Neuronal stem cell (in vitro differentiated cells): ENCODE measurements around the gene REV3L.

ENCODE experiments used
- DNase-seq: peaks from one replicate; pipeline ENCODE4 v3.0.0-alpha.2; 2013; ENCODE audit warnings: low spot score
- H2AFZ ChIP-seq: one replicate; pipeline ENCODE4 v1.6.1; 2013; ENCODE audit warnings: mild to moderate bottlenecking, low read length, inconsistent platforms
- H2AK5ac ChIP-seq: 2 replicates; pipeline ENCODE4 v1.6.1; 2013; ENCODE audit warnings: low read depth, mild to moderate bottlenecking, inconsistent platforms, low read length, moderate library complexity, mixed read lengths
- H2BK120ac ChIP-seq: 2 replicates; pipeline ENCODE4 v1.6.1; 2013; ENCODE audit warnings: low read depth, mild to moderate bottlenecking, inconsistent platforms, low read length, moderate library complexity, mixed read lengths
- H2BK12ac ChIP-seq: one replicate; pipeline ENCODE4 v1.6.1; 2013; ENCODE audit warnings: low read length, inconsistent platforms
- H2BK15ac ChIP-seq: 2 replicates; pipeline ENCODE4 v1.6.1; 2013; ENCODE audit warnings: mild to moderate bottlenecking, low read length, inconsistent platforms, mixed read lengths
- H2BK5ac ChIP-seq: one replicate; pipeline ENCODE4 v1.6.1; 2013; ENCODE audit warnings: inconsistent platforms, mild to moderate bottlenecking, low read length, moderate library complexity
- H3K14ac ChIP-seq: one replicate; pipeline ENCODE4 v1.6.1; 2013; ENCODE audit warnings: low read length, inconsistent platforms
- H3K18ac ChIP-seq: 2 replicates; pipeline ENCODE4 v1.6.1; 2013; ENCODE audit warnings: low read length, inconsistent platforms
- H3K23ac ChIP-seq: 2 replicates; pipeline ENCODE4 v1.6.1; 2013; ENCODE audit warnings: low read depth, mild to moderate bottlenecking, mixed read lengths, low read length, inconsistent platforms; ENCODE audit not compliant: poor library complexity
- H3K27ac ChIP-seq: replicated peaks from 3 replicates; pipeline ENCODE4 v1.5.1; 2013; ENCODE audit warnings: low read length, inconsistent platforms
- H3K27me3 ChIP-seq, 3 experiments: 2 replicates each; pipeline ENCODE4 v1.6.1; 2013; ENCODE audit warnings: low read length in 3 of 3, mild to moderate bottlenecking in 2 of 3, inconsistent platforms in 1 of 3, low read depth in 1 of 3, mixed read lengths in 1 of 3, moderate library complexity in 1 of 3; ENCODE audit not compliant: control insufficient read depth in 3 of 3, insufficient read depth in 3 of 3
- H3K36me3 ChIP-seq, 2 donors: replicated peaks in 1 of 2; 2 replicates each; pipeline ENCODE4 v1.6.1; 2013; ENCODE audit warnings: low read length in 2 of 2; ENCODE audit not compliant: control insufficient read depth in 2 of 2, insufficient read depth in 2 of 2
- H3K4ac ChIP-seq: 2 replicates; pipeline ENCODE4 v1.6.1; 2013; ENCODE audit warnings: inconsistent platforms, mild to moderate bottlenecking, low read length, moderate library complexity
- H3K4me1 ChIP-seq, 2 donors: 1 replicate in 1 of 2; 2 replicates in 1 of 2; pipeline ENCODE4 v1.6.1; 2013; ENCODE audit warnings: low read length in 2 of 2, low read depth in 1 of 2; ENCODE audit not compliant: control insufficient read depth in 2 of 2, insufficient read depth in 1 of 2
- H3K4me2 ChIP-seq: one replicate; pipeline ENCODE4 v1.6.1; 2013; ENCODE audit warnings: mild to moderate bottlenecking, low read length, inconsistent platforms; ENCODE audit not compliant: insufficient read depth, poor library complexity, severe bottlenecking
- H3K4me3 ChIP-seq, 2 donors: 2 replicates each; pipeline ENCODE4 v1.5.1; 2013; ENCODE audit warnings: low read length in 2 of 2, mild to moderate bottlenecking in 2 of 2, inconsistent platforms in 1 of 2, moderate library complexity in 1 of 2
- H3K79me1 ChIP-seq: one replicate; pipeline ENCODE4 v1.6.1; 2013; ENCODE audit warnings: low read depth, mild to moderate bottlenecking, inconsistent platforms, low read length, moderate library complexity
- H3K9ac ChIP-seq: one replicate; pipeline ENCODE4 v1.6.1; 2013; ENCODE audit warnings: mild to moderate bottlenecking, low read depth, low read length, inconsistent platforms; ENCODE audit not compliant: poor library complexity
- H3K9me3 ChIP-seq, 2 donors: replicated peaks in 1 of 2; 2 replicates each; pipeline versions ENCODE3 to v1.6.1; 2013; ENCODE audit warnings: low read length in 2 of 2, mild to moderate bottlenecking in 2 of 2, inconsistent platforms in 1 of 2, low read depth in 1 of 2, mixed read lengths in 1 of 2, moderate library complexity in 1 of 2; ENCODE audit not compliant: control insufficient read depth in 2 of 2, insufficient read depth in 1 of 2
- H4K8ac ChIP-seq: one replicate; pipeline ENCODE4 v1.6.1; 2013; ENCODE audit warnings: low read depth, mild to moderate bottlenecking, inconsistent platforms, low read length, moderate library complexity
- H4K91ac ChIP-seq: one replicate; pipeline ENCODE4 v1.6.1; 2013; ENCODE audit warnings: low read length, low read depth, mild to moderate bottlenecking, inconsistent platforms; ENCODE audit not compliant: poor library complexity
- WGBS, 2 donors: extraction: QIAGEN DNeasy Blood & Tissue Kit; methylation state at CpG; one replicate each; pipeline ENCODE4 v1.1.7; 2013; ENCODE audit warnings: missing lambda C conversion rate in 2 of 2, mixed read lengths in 1 of 2; ENCODE audit not compliant: insufficient read length in 2 of 2, insufficient replicate concordance in 1 of 2; ENCODE audit errors: extremely low coverage in 2 of 2; 5-methylcytosine and 5-hydroxymethylcytosine counted together

Gene REV3L

DNA sequence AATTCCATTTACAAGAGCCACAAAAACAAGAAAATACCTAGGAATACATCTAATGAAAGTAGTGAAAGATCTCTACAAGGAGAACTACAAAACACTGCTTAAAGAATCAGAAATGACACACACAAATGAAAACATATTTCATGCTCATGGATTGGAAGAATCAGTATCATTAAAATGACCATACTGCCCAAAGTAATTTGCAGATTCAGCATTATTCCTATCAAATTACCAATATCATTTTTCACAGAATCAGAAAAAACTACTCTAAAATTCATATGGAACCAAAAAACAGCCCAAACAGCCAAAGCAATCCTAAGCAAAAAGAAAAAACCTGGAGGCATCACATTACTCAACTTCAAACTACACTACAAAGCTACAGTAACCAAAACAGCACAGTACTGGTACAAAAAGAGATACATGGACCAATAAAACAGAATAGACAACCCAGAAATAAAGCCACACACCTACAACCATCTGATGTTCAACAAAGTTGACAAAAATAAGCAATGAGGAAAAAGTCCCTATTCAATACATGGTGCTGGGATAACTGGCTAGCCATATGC, 24.3 kb downstream of the REV3L start:
- no peak for DNase-seq

DNA sequence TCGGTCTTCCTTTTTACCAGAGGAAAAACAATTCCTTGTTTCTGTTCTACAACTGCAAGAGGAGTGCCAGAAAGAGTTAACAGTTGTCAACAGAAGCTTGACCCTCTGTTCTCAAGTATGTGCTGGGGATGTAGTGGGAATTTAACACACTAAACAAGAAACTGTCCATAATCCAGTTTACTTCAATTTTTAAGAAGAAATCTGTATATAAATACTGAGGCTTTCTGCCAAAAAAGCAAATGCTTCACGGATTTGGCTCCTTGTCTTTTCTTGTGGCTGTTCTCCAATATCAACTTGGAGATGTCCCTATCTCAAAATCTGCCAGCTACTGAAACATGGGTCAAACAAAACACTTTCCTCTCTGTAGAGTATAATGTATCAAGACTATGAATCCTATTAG, 26.8 kb downstream of the REV3L start:
- H2BK120ac ChIP-seq: no peak overlapping the region
- WGBS, 2 donors: no CpG with 5 or more reads among the region's 2 CpGs

More for the DNA sequence above, 24.3 kb downstream of the REV3L start:
- H4K91ac ChIP-seq: no peak overlapping the region
- no peak overlapping the region for H4K8ac ChIP-seq
- no peak overlapping the region for H3K23ac ChIP-seq
- H3K4ac ChIP-seq: no peak overlapping the region
- no peak overlapping the region for H3K4me2 ChIP-seq
- H3K27ac ChIP-seq: no peak overlapping the region
- no peak overlapping the region for H3K18ac ChIP-seq
- H2AK5ac ChIP-seq: no peak overlapping the region
- H2BK120ac ChIP-seq: no peak overlapping the region
- no peak overlapping the region for H3K9ac ChIP-seq
- H3K79me1 ChIP-seq: peaks cover 3% of the 10 kb centered on the region
- no peaks in the 10 kb centered on the region for H3K27me3 ChIP-seq
- no peak overlapping the region for H2AFZ ChIP-seq
- no peak overlapping the region for H2BK12ac ChIP-seq
- no peaks in the 10 kb centered on the region for H3K4me1 ChIP-seq
- no peak overlapping the region for H3K14ac ChIP-seq
- peaks cover 2 to 46% of the 10 kb centered on the region in 2 donors for H3K9me3 ChIP-seq
- H2BK5ac ChIP-seq: no peak overlapping the region
- no peak overlapping the region for H3K4me3 ChIP-seq
- H2BK15ac ChIP-seq: no peak overlapping the region
- H3K36me3 ChIP-seq: peaks cover 2 to 46% of the 10 kb centered on the region in 2 donors

DNA sequence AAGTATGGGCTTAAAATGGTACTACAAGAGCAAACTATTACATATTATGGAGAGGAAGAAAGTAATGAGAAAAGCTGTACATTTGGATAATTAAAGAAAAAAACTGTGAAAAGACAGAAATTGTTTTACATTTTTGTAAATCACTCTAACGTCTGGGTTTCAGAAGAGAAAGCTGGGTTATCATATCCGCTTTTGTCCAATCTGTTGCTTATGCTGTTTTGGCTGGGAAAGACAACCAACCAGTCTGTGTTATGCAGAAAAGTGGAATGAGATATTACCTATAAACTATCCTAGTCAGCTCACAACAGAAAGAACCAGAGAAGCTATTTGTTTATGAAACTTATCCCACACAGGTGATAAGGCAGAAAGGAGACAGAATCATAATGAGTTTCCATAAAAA, 32.4 kb downstream of the REV3L start:
- Histone ChIP-seq H2AK5ac (no peak overlapping the region), H3K9me3 (no peaks in the 10 kb centered on the region), H3K4me2 (no peak overlapping the region), H2BK12ac (no peak overlapping the region), H3K27ac (no peak overlapping the region), H2BK120ac (no peak overlapping the region), H3K23ac (no peak overlapping the region), H4K91ac (no peak overlapping the region), H3K36me3 (peaks cover 0 to 8% of the 10 kb centered on the region in 2 donors), H2BK15ac (no peak overlapping the region), H3K18ac (no peak overlapping the region), H3K27me3 (no peaks in the 10 kb centered on the region), H2AFZ (no peak overlapping the region), H3K4me1 (no peaks in the 10 kb centered on the region), H3K4ac (no peak overlapping the region), H3K14ac (no peak overlapping the region), H3K9ac (no peak overlapping the region), H3K4me3 (no peak overlapping the region), H3K79me1 (no peaks in the 10 kb centered on the region), H2BK5ac (no peak overlapping the region), H4K8ac (no peak overlapping the region)
- DNase-seq: no peak
- no CpG with 5 or more reads among the region's 2 CpGs for WGBS, 2 donors

More for the DNA sequence above, 26.8 kb downstream of the REV3L start:
- H3K4me2 ChIP-seq: no peak overlapping the region
- no peak overlapping the region for H2AFZ ChIP-seq
- H3K4me3 ChIP-seq: no peak overlapping the region
- no peak overlapping the region for H2AK5ac ChIP-seq
- H3K27ac ChIP-seq: no peak overlapping the region
- no peak overlapping the region for H2BK5ac ChIP-seq
- H3K14ac ChIP-seq: no peak overlapping the region
- H4K8ac ChIP-seq: no peak overlapping the region
- H3K9ac ChIP-seq: no peak overlapping the region
- H3K27me3 ChIP-seq: no peaks in the 10 kb centered on the region
- peaks cover 2 to 41% of the 10 kb centered on the region in 2 donors for H3K9me3 ChIP-seq
- DNase-seq: no peak
- H3K18ac ChIP-seq: no peak overlapping the region
- H3K36me3 ChIP-seq: peaks cover 2 to 25% of the 10 kb centered on the region in 2 donors
- no peak overlapping the region for H4K91ac ChIP-seq
- no peak overlapping the region for H3K4ac ChIP-seq
- no peaks in the 10 kb centered on the region for H3K4me1 ChIP-seq
- H3K23ac ChIP-seq: no peak overlapping the region
- no peak overlapping the region for H2BK15ac ChIP-seq
- no peak overlapping the region for H2BK12ac ChIP-seq
- H3K79me1 ChIP-seq: no peaks in the 10 kb centered on the region

DNA sequence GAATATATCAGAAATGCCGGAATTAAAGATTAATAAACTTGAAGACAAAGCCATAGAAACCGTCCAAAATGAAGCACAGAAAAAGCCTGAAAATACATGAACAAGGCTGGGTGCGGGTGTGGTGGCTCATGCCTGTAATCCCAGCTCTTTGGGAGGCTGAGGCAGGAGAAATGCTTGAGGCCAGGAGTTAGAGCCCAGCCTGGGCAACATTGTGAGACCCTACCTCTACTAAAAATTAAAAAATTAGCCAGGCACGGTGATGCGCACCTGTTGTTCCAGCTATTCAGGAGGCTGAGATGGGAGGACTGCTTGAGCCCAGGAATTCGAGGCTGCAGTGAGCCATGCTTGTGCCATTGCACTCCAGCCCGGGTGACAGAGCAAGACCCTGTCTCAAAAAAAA, 32.9 kb downstream of the REV3L start:
- Histone ChIP-seq H3K4me1 (no peaks in the 10 kb centered on the region), H3K23ac (no peak overlapping the region), H3K4me2 (no peak overlapping the region), H3K27ac (no peak overlapping the region), H3K27me3 (no peaks in the 10 kb centered on the region), H3K9me3 (no peaks in the 10 kb centered on the region), H3K18ac (no peak overlapping the region), H2BK5ac (no peak overlapping the region), H2BK120ac (no peak overlapping the region), H2BK12ac (no peak overlapping the region), H2BK15ac (no peak overlapping the region), H4K8ac (no peak overlapping the region), H2AFZ (no peak overlapping the region), H4K91ac (no peak overlapping the region), H3K9ac (no peak overlapping the region), H3K79me1 (no peaks in the 10 kb centered on the region), H3K4ac (no peak overlapping the region), H2AK5ac (no peak overlapping the region), H3K36me3 (peaks cover 0 to 3% of the 10 kb centered on the region in 2 donors), H3K14ac (no peak overlapping the region), H3K4me3 (no peak overlapping the region)
- 100% methylated on average over 1 of the region's 7 CpGs; no CpG with 5 or more reads in 1 of the 2 donors for WGBS, 2 donors
- DNase-seq: no peak
